Right hindlimb (tissue), 1 donor: ENCODE results near the gene ENDOG.
"Not testable (repeated sequence)": the region's sequence is repeated elsewhere in the genome, so short reads cannot be mapped to it uniquely, and the experiment has no call there.

Experiments used
- DNase-seq: peaks from one replicate; pipeline ENCODE4 v3.0.0-alpha.2; 2018

ENDOG gene

GRCh38 chr9:128829477-128830251 lies 11.4 kb downstream of the ENDOG start, which contains the start of gene SPOUT1:
Gene SPOUT1 (minus strand): TSS chr9:128829794. CDS start chr9:128829780, 14 bp downstream.
- DNase-seq = peak; percentile 97

GRCh38 chr9:128833696-128834095 lies 15.4 kb downstream of the ENDOG start:
- no peak for DNase-seq

- no peak for DNase-seq
These were observed 17.2 kb downstream of the ENDOG start for GRCh38 chr9:128835246-128836210.

- DNase-seq = no peak
These were observed 18.3 kb downstream of the ENDOG start for GRCh38 chr9:128836509-128837145.

- no peak for DNase-seq
These were observed 20.0 kb downstream of the ENDOG start for GRCh38 chr9:128838338-128838737.

- no peak for DNase-seq
These were observed 22.2 kb downstream of the ENDOG start for GRCh38 chr9:128840524-128840923.

GRCh38 chr9:128841694-128842492 lies 23.6 kb downstream of the ENDOG start:
- DNase-seq = no peak

GRCh38 chr9:128843171-128843570 lies 24.9 kb downstream of the ENDOG start:
- not testable (repeated sequence) for DNase-seq

GRCh38 chr9:128845186-128845931 lies 27.1 kb downstream of the ENDOG start:
- DNase-seq = peak; percentile 40

GRCh38 chr9:128846680-128847030 lies 28.4 kb downstream of the ENDOG start:
- no peak for DNase-seq

- no peak for DNase-seq
These were observed 29.5 kb downstream of the ENDOG start for GRCh38 chr9:128847803-128848202.

GRCh38 chr9:128851024-128851423 lies 32.7 kb downstream of the ENDOG start:
- DNase-seq = not testable (repeated sequence)

GRCh38 chr9:128851779-128852600 lies 33.7 kb downstream of the ENDOG start:
- not testable (repeated sequence) for DNase-seq

GRCh38 chr9:128852646-128853045 lies 34.3 kb downstream of the ENDOG start:
- not testable (repeated sequence) for DNase-seq

- not testable (repeated sequence) for DNase-seq
These were observed 36.2 kb downstream of the ENDOG start for GRCh38 chr9:128854454-128854853.

GRCh38 chr9:128858476-128858875 lies 40.2 kb downstream of the ENDOG start:
- not testable (repeated sequence) for DNase-seq

- no peak for DNase-seq
These were observed 42.6 kb downstream of the ENDOG start for GRCh38 chr9:128860937-128861336.

GRCh38 chr9:128861501-128861900 lies 43.2 kb downstream of the ENDOG start:
- no peak for DNase-seq

GRCh38 chr9:128862401-128862851 lies 44.1 kb downstream of the ENDOG start:
- no peak for DNase-seq

GRCh38 chr9:128863647-128864046 lies 45.3 kb downstream of the ENDOG start:
- DNase-seq = peak; percentile 65
